HG03095 (cell line): ENCODE results near the gene CDCP1.
"Not testable (repeated sequence)": the region's sequence is repeated elsewhere in the genome, so short reads cannot be mapped to it uniquely, and the experiment has no call there.

Source experiments
- ATAC-seq: cut with Tn5 transposase; IDR thresholded peaks from one replicate; pipeline ENCODE4 v1.9.1; 2021; ENCODE audit warnings: moderate library complexity; ENCODE audit not compliant: unreplicated experiment

Gene CDCP1

DNA sequence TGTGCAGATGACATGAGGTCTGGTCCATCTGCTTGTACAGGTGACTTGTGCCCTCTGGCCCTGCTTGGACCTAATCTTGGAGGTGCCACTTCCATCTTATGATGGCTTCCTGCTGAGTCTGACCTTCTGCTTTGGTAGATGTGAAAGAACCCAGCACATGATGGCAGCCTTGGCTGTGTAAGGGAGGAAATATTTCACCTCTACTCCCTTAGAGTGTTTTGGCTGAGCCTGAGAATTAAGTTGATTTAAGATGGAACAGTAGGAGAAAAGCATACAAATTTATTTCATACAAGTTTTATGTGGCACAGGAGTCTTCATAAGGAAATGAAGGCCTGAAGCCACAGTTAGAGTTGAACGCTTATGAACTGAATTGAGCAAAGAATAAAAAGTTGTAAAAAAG lies 27.6 kb upstream of the CDCP1 start:
- no peak for ATAC-seq

DNA sequence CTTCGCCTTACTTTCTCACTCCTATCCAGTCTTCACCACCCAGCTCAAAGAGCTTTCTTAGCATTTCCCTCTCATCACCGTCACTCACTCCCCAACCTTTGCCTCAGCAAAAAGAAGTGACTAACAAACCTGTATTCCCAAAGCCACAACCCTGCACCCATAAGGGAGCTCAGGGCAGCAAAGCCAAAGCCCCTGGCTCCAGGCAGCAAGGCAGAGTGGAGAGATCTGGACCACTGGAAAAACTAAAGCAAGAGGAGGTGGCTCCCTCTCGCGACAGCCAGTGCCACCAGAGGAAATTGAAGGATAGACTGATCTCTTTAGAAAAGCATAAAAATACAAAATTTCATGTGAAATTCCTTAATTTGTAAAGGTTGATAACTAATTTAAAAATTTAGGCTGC lies 25.1 kb upstream of the CDCP1 start:
- ATAC-seq, result no peak

- ATAC-seq, result no peak
These were observed 23.9 kb upstream of the CDCP1 start for GRCh38 chr3:45170096-45170495.

- ATAC-seq, result no peak
These were observed 23.1 kb upstream of the CDCP1 start for GRCh38 chr3:45169125-45169904.

- no peak for ATAC-seq
These were observed 22.3 kb upstream of the CDCP1 start for GRCh38 chr3:45168451-45168850.

DNA sequence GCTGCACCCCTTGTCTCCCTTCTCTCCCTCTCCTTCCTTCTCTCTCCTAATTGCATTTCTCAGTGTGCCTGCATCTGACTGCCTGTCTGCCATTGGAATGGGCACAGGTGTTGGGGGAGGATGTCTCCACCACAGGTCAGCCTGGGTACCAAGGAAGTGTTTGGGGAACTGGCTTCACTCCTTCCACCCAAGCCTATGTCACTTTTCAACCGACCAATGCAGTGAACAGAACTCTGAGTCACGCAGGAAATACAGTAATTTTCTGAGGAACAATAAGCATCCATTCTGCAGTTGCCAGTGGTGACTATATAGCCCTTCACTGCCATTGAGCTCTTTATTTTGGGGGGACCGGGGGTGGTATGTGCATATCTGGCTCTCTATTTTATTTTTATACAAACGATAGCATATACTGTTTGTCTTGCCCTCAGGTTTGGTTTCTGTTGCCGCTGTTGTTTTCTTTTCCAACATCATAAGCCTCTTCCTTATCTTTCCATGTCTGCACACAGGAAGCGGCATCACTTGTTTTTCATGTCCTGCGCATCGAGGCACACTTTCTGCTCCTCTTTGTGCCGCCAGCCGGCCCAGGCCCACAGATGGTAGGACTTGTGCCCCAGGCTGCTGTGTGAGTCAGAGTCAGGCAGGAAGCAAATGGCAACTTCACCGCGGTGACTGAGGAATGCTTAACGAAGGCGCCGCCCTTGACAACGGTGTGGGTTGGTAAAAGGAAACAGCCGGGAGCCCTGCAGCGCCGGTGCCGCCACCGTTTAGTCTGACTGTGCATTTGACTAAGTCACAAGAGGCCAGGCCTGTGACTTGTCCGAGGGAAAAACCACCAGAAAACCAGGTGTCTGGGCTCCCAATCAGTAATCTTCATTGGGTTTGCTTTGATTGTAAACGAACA lies 21.1 kb upstream of the CDCP1 start:
- peak; percentile 86 for ATAC-seq

DNA sequence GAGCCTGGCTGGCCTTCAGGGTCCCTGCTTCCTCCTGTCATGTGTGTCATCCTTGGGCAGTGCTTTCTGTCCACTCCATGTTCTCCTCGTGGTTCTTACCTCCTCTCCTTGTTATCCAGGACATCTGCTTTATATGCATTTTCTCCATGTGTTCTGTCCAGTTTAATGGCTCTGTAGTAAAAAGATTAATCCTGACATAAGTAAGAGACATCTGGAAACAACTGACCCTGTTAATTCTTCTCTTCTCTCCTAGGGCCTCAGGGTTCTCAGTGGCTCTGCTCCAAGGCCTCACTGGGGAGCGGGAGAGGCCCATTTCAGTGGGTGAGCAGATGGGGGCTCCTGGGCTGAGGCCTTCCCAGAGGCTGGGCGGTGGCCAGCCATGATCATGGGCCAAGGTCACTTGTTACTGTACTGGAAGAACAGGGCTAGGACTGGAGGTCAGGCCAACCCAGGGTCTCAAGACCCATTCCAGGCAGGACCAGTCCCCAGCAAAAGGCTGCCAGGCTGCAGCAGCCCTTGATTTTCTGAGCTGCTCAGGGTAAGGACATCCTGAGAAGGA lies 20.2 kb upstream of the CDCP1 start:
- no peak for ATAC-seq

DNA sequence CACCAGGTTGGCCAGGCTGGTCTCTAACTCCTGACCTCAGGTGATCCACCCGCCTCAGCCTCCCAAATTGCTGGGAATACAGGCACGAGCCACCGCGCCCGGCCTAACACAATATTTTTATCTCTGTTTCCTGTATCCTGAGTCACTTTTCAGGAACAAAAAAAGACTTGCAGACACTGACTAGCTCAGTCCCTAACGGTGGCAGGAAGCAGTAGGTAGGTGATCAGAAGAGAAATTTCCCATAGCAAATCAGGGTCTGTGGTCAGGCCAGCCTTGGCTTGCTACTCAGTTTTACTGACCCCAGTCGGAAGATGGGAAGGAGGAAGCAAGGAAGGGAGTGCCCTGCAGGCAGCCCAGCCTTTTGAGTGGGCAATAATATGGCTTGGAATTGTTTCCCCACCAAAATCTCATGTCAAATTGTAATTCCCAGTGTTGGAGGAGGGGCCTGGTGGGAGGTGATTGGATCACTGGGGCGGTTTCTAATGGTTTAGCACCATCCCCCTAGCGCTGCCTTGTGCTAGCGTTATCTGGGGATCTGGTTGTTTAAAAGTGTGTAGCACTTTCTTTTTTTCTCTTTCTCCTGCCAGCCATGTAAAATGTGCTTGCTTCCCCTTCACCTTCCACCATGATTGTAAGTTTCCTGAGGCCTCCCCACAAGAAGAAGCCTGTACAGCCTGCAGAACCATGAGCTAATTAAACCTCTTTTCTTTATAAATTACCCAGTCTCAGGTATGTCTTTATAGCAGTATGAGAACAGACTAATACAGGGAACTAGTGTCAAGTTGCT lies 19.5 kb upstream of the CDCP1 start:
- ATAC-seq, result no peak

- no peak for ATAC-seq
These were observed 17.9 kb upstream of the CDCP1 start for GRCh38 chr3:45164056-45164455.

DNA sequence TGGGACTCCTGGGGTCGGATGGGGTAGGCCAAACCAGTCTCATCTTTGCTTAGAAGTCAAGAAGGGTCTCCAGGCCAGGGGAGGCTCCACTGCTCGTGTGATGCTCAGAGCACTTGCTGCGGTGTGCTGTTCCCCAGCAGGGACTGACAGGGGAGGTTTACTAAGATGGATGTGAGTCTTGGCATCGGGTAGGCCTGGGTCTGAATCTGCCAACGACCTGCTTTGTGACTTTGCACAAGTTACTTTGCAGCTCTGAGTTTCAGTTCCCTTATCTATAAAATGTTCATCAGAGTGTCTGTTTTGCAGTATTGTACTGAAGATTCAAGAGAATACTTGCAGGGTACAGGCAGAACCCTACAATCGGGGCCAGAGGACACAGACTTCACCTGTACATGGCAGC lies 17.3 kb upstream of the CDCP1 start:
- no peak for ATAC-seq

- no peak for ATAC-seq
These were observed 8.5 kb upstream of the CDCP1 start for GRCh38 chr3:45154641-45155147.

DNA sequence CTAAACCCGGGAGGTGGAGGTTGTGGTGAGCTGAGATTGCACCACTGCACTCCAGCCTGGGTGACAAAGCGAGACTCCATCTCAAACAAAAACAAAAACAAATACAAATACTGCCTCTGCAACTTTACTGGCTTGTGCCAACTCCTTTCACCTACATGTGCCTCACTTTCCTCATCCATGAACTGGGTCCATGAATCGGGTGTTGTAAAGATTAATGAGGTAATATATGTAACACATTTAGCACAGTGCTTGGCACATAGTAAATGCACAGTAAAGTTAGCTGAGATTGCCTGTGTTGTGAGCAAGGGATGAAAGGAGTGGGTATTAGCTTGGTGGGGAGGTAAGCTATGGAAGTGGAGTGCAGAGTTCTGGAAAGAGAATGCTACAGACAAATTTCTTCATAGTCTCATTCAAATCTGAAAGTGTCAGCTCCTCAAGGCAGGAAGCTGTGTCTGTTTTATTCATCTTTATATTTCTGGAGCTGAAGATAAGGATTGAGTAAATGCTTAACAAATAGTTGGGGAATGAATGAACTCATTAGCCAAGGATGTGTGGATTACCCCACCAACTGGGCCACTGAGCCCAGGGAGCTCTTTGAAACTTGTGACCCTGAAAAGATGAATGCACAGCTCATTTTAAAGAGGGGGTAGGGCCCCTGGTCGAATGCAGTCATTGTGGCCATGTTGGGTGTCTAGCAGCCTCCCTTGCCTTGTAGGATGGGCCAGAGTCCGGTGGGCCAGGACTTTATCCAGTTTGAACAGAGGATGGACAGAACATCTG lies 7.7 kb upstream of the CDCP1 start:
- ATAC-seq, result no peak

DNA sequence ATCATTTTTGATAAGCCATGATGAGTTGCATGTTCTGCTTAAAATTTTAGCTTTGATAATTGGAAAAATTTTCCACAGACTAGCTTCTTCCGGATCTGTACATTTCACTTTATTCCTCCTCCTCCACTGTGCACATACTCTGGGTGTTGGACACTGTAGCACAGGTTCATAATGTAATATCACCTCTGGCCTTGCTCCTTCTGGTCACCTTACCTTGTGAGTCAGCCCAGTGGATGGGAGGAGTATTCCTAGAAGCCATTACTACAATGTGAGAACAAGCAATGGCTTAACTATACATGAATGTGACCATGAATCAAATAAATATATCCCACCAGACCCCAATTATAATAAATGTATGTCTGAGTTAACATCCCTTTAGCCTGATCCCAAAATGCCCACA lies 6.1 kb upstream of the CDCP1 start:
- ATAC-seq, result no peak

DNA sequence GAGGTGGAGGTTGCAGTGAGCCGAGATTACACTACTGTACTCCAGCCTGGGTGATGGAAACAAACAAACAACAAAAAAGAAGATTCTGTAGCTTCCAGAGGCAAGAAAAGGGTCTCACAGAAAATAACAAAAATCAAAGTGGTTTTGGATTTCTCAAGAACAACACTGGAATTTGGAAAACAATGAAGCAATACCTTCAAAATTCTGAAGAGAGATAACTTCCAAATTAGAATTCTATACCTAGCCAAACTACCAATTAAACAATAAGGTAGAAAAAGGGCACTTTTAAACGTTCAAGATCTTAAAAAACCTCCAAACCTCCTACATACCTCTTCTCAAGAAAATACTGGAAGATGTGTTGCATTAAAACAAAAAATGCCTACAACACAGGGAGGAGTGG lies 4.9 kb upstream of the CDCP1 start:
- ATAC-seq, result no peak

DNA sequence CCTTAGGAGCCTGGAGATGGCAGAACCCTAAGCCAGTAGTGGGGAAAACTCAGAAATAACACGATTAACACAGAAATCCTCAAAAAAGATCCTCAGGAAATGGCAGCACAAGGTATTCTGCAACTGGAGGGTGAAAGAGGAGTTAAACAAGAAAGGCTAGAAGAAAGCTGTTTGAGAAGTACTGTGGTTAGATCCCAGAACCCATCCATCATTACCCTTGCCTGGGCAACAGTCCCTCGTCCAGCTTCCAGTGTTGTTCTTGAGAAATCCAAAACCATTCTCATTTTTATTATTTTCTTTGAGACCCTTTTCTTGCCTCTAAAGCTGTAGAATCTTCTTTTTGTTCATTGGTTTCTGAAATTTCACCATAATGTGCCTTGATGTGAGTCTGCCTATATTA lies 2.7 kb upstream of the CDCP1 start:
- no peak for ATAC-seq

GRCh38 chr3:45145223-45145622 lies 955 bp downstream of the CDCP1 start:
- ATAC-seq, result no peak

DNA sequence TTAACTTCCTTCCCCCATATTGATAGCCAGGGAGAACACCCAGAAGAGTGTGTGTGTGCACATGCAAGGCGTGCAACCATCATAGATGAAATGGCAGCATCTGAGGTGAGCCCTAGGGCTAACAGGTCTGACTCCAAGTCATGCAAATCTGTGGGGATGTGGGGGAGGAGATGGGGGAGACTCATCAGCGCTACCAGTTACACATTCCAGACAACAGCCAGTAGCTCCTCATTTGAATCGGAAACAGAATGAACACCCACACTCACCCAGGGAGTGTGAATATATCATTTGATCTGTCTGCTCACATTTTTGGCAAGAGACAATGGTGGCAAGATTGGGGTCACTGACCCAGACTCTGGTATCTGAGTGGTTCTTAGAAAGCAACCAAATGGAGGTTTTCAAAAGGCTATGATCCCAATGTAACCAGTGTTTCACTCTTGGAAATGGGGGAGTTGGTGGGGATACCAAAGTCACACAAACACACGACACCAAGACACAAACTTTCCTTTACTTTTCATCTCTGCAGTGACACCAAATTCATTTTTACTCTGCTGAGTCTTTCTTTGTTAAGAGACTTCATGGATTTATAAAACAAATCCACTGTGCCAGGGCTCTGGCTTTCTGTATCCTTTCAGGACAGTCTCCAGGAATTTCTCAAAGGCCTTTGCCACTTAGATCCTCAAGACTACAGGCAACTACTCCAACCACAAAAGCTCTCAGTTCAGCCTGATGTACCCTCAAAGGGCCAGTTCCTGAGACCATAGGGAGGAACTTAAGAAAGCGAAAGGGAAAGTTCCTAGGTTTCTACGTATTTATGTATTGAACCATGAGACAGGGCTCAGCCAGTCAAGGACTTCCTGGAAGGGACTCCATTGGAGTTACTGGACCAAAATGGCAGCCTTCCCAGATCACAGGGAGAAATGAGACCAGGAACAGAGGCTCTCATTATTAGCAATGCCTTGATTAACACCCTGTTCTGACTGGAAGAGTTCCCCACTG lies 2.2 kb downstream of the CDCP1 start:
- ATAC-seq, result no peak

DNA sequence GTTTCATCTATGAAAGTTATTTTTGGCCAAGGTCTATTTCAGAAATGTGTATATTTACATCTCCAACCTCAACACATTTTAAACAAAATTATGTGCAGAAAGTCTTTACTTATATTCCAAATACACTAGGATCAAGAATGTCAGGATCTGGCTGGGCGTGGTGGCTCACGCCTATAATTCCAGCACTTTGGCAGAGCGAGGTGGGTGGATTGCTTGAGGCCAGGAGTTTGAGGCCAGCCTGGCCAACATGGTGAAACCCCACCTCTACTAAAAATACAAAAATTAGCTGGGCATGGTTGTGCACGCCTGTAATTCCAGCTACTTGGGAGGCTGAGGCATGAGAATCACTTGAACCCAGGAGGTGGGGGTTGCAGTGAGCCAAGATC lies 5.4 kb downstream of the CDCP1 start:
- ATAC-seq, result not testable (repeated sequence)
